T-helper 17 cell (primary cell): ENCODE measurements around the gene ATP4B. TPM values are rescaled to one million over a fixed set of nuclear protein-coding genes. Genes with fewer than 3 reads are reported as not detected.
"Not testable (repeated sequence)": the region's sequence is repeated elsewhere in the genome, so short reads cannot be mapped to it uniquely, and the experiment has no call there.

Source experiments
- ATAC-seq: fragments of 150-1000 bp; cut with Tn5 transposase; 2 replicates; pipeline ENCODE4 v1.10.0; 2021; ENCODE audit warnings: mild to moderate bottlenecking, moderate library complexity
- DNase-seq, 3 donors: peaks; one replicate each; pipeline versions ENCODE4 v3.0.0 to v3.0.0-alpha.2; 2020 to 2021
- H3K9me3 ChIP-seq: one replicate; pipeline ENCODE4 v1.7.0; 2013; ENCODE audit warnings: low read length, mild to moderate bottlenecking; ENCODE audit not compliant: control insufficient read depth, poor library complexity, severe bottlenecking
- H3K27ac Mint-ChIP-seq: one replicate; pipeline ENCODE4 v1.8.0; 2022; ENCODE audit warnings: mild to moderate bottlenecking, moderate library complexity, mixed read lengths
- H3K27me3 Mint-ChIP-seq: one replicate; pipeline ENCODE4 v1.8.0; 2022; ENCODE audit warnings: mixed read lengths
- H3K36me3 Mint-ChIP-seq: one replicate; pipeline ENCODE4 v1.8.0; 2022; ENCODE audit warnings: low read depth, mixed read lengths
- H3K4me1 Mint-ChIP-seq: one replicate; pipeline ENCODE4 v1.8.0; 2022; ENCODE audit warnings: mild to moderate bottlenecking, mixed read lengths
- H3K4me3 Mint-ChIP-seq: one replicate; pipeline ENCODE4 v1.8.0; 2022; ENCODE audit warnings: mild to moderate bottlenecking, moderate library complexity, mixed read lengths
- total RNA-seq, 4 donors: library from RNA in 2 of 4; stranded (reverse) in 2 of 4; gene quantifications; one replicate each; pipeline ENCODE4 v1.2.3 and lab custom pipeline; 2022 to 2026

Gene ATP4B
- total RNA-seq, 2 donors from 2014 or later = not detected

DNA sequence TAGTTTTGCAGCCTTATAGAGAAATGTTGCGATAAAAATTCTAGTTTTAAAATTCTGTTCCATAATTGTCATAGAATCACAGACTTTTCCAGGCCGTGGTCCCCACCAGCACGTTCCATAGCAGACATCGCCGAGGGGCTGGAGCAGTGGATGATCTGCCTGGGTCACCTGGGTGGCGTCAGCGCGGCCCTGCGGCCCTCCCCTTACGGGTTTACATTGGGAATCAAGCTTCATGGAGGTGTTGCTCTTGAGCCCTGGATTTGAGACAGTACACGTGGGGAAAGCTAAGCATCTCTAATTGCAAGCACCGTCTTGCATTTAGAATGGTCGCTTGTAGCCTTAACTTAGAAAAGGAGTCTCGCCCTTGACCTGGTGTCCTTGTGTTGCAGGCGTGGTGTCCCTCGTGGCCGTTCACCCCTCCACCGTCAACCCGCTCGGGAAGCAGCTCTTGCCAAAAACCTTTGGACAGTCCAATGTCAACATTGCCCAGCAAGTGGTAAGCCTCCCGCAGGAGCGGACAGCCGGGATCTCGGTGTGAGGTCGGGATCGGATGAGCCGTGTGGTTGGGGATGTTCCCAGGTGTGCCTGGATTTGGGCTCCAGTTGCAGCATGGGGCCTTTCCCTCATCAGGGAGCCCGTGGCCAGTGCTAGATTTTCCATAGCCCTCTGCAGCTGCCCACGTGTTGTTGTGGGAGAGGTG lies 35.1 kb downstream of the ATP4B start:
- Mint-ChIP-seq H3K4me1 (peaks cover 9% of the 10 kb centered on the region), H3K36me3 (peaks cover 9% of the 10 kb centered on the region), H3K4me3 (no peak overlapping the region), H3K27ac (no peak overlapping the region), H3K27me3 (no peaks in the 10 kb centered on the region)
- DNase-seq (no peak), ATAC-seq (no peak)
- no peaks in the 10 kb centered on the region for H3K9me3 ChIP-seq

DNA sequence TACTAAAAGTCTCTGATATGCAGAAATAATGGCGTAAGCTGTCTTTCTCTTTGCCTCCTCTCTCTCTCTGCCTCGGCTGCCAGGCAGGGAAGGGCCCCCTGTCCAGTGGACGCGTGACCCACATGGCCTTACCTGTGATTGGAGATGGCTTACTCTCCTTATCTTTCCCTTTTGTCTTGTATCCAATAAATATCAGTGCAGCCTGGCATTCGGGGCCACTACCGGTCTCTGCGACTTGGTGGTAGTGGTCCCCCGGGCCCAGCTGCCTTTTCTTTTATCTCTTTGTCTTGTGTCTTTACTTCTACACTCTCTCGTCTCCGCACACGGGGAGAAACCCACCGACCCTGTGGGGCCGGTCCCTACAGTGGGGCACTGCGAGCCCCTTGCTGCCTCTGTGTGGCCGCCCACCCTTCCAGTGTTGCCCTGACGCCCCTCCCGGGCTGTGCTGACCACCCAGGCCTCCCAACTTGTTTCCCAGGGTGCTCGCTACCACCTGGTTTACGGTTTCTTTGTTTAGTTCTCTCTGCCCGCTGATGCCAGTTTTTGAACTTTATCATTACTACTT lies 35.9 kb downstream of the ATP4B start:
- DNase-seq, H3K4me3 Mint-ChIP-seq: not testable (repeated sequence)

DNA sequence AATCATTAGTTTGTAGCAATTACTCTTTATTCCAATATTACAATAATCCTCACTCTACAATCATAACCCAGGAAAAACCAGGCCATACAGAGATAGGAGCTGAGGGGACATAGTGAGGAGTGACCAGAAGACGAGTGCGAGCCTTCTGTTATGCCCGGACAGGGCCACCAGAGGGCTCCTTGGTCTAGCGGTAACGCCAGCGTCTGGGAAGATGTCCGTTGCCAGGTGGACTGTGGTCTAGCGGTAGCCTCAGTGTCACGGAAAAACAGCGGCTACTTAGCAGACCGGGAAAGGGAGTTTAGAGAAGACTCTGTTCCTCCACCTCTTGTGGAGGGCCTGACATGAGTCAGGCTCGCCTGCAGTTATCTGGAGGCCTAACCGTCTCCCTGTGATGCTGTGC lies 36.5 kb downstream of the ATP4B start:
- not testable (repeated sequence) for H3K4me1 Mint-ChIP-seq, H3K4me3 Mint-ChIP-seq, H3K9me3 ChIP-seq, H3K36me3 Mint-ChIP-seq, ATAC-seq, DNase-seq, H3K27me3 Mint-ChIP-seq, H3K27ac Mint-ChIP-seq

More for the DNA sequence above, 35.9 kb downstream of the ATP4B start:
- not testable (repeated sequence) for H3K27me3 Mint-ChIP-seq, H3K4me1 Mint-ChIP-seq, H3K27ac Mint-ChIP-seq, ATAC-seq, H3K9me3 ChIP-seq, H3K36me3 Mint-ChIP-seq

DNA sequence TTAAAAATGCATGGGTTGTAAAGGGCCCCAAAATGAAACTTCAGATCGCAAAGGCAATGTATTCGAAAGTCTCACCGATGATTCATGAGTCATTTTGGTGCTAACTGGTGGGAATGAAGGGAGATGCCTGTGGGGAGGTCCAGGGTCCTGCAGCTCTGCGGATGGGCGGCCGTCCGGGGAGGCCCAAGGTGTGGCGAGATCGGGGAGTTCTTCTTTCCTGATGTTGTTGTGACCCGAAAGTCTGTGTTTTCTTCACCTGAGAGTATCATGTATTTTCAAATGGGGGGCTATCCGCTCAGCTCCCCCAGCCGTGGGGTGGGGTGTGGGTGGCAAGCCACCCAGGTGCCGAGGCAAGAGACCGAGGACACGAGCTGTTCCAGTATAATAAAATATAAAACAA lies 37.0 kb downstream of the ATP4B start:
- H3K36me3 Mint-ChIP-seq = peaks cover 12% of the 10 kb centered on the region
- no peak overlapping the region for H3K4me3 Mint-ChIP-seq
- no peaks in the 10 kb centered on the region for H3K27me3 Mint-ChIP-seq
- ATAC-seq (no peak), DNase-seq (no peak)
- peaks cover 11% of the 10 kb centered on the region for H3K4me1 Mint-ChIP-seq
- no peaks in the 10 kb centered on the region for H3K9me3 ChIP-seq
- no peak overlapping the region for H3K27ac Mint-ChIP-seq

DNA sequence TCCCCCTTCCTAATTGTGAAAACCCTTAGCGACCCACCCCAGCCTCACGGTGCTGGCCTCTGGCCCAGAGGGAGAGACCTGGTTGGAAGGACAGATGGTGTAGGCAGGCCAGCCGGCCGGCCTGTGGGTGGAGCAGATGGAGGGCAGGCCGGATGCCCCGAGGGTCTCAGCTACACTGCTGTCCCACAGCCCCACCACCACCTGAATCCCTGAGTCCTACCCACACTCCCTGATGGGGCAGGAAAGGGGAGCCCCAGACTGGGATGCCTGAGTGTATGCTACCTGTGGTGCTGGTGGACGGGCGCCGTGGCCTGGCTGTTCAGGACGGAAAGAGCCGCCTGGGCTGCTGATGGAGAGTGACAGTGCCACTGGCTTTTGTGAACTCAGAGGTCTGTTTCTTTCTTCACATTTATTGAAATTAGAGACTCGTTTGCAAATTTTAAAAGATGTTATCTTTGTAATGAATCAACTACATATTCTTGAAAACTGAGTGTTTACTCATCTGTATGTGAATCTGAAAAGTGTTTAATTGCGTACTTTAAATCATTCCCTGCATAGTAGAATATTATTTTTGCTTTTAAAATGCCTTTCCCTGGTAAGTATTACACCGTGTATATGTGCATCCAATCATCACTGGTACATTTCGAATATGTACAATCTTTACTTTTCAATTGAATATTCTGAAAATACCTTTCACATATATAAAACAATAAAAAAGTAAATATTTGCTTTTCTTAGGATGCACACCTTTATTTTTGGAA lies 37.8 kb downstream of the ATP4B start:
- Mint-ChIP-seq H3K4me3 (no peak overlapping the region), H3K27ac (no peak overlapping the region), H3K4me1 (peaks cover 11% of the 10 kb centered on the region), H3K27me3 (no peaks in the 10 kb centered on the region), H3K36me3 (peaks cover 12% of the 10 kb centered on the region)
- H3K9me3 ChIP-seq = no peaks in the 10 kb centered on the region
- ATAC-seq (no peak), DNase-seq (no peak)

DNA sequence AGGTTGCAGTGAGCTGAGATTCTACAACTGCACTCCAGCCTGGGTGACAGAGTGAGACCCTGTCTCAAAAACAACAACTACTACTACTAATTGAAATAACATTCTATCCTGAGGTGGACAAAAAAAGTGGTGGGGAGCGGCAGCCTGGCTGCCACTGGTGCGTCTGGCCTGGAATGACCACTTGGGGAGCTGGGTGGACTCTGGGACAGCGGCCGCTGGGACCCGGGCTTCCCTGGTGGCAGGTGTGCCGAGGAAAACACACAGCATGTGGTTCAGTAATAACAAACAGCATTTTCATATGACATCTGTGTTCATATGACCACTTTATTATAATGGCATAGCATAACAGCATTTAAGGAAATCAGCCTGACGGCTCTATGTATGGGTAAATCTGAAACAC lies 39.5 kb downstream of the ATP4B start:
- Mint-ChIP-seq H3K4me3 (no peak overlapping the region), H3K36me3 (peaks cover 8% of the 10 kb centered on the region), H3K27ac (peak overlapping the region; percentile 29), H3K4me1 (peaks cover 8% of the 10 kb centered on the region), H3K27me3 (no peaks in the 10 kb centered on the region)
- DNase-seq = no peak
- ATAC-seq = no peak
- no peaks in the 10 kb centered on the region for H3K9me3 ChIP-seq

- H3K9me3 ChIP-seq = no peaks in the 10 kb centered on the region
- H3K36me3 Mint-ChIP-seq = peaks cover 8% of the 10 kb centered on the region
- no peak overlapping the region for H3K4me3 Mint-ChIP-seq
- ATAC-seq (no peak), DNase-seq (no peak)
- H3K27ac Mint-ChIP-seq = peak overlapping the region; percentile 29
- H3K4me1 Mint-ChIP-seq = peaks cover 8% of the 10 kb centered on the region
- H3K27me3 Mint-ChIP-seq = no peaks in the 10 kb centered on the region
These were observed 40.0 kb downstream of the ATP4B start for GRCh38 chr13:113617961-113618360.

GRCh38 chr13:113616991-113617749 lies 40.8 kb downstream of the ATP4B start:
- DNase-seq (no peak), ATAC-seq (no peak)
- no peaks in the 10 kb centered on the region for H3K9me3 ChIP-seq
- Mint-ChIP-seq H3K4me3 (no peak overlapping the region), H3K27ac (peak overlapping the region; percentile 56), H3K4me1 (peaks cover 11% of the 10 kb centered on the region), H3K27me3 (no peaks in the 10 kb centered on the region), H3K36me3 (peaks cover 3% of the 10 kb centered on the region)

- Mint-ChIP-seq H3K36me3 (peaks cover 4% of the 10 kb centered on the region), H3K27ac (peak overlapping the region; percentile 56), H3K4me3 (no peak overlapping the region), H3K4me1 (peaks cover 7% of the 10 kb centered on the region), H3K27me3 (no peaks in the 10 kb centered on the region)
- DNase-seq (no peak), ATAC-seq (no peak)
- H3K9me3 ChIP-seq = no peaks in the 10 kb centered on the region
These were observed 41.6 kb downstream of the ATP4B start for GRCh38 chr13:113616281-113616906.

DNA sequence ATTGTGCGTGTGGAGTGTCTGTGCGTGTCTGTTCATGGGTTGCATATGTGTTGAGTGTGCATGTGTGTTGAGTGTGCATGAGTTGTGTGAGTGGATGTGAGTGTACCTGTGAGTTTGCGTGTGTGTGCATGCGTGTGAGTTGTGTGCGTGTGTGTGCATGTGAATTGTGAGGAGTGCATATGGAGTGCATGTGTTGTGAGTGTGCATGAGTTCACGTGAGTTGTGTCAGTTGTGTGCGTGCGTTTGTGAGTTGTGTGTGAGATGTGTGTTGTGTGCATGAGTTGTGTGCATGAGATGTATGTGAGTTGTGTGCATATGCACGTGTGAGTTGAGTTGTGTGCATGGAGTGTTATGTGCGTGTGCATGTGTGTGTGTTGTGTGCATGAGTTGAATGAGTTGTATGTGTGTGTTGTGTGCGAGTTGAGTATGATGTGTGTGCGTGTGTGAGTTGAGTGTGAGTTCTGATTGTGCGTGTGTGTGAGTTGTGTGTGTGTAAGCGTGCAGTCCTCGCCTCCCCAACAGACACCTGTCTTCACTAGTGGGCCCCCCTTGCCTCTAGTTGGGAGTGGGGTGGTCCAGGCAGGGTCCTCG lies 44.1 kb downstream of the ATP4B start:
- Mint-ChIP-seq H3K4me3 (no peak overlapping the region), H3K27me3 (no peaks in the 10 kb centered on the region), H3K27ac (no peak overlapping the region), H3K36me3 (peaks cover 4% of the 10 kb centered on the region), H3K4me1 (peaks cover 16% of the 10 kb centered on the region)
- no peak for DNase-seq
- no peaks in the 10 kb centered on the region for H3K9me3 ChIP-seq
- no peak for ATAC-seq

DNA sequence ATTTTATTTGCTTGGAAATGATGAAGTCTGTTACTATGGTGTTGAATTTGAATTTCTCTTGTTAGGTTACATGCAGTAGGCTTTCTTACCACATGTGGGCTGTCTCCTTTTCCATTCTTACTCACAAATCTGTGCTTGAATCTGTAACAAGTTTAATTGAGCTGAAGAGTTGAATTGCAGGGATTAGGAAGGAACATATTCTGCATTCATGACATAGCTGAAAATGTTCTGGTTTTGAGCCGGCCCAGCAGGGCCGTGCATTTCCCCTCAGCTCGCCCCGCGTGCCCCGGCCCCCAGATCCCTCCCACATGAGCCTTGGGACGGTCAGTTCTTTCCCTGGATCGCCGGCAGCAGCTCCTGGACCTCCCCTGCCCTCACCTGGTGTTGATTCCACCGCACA lies 45.4 kb downstream of the ATP4B start:
- ATAC-seq = no peak

DNA sequence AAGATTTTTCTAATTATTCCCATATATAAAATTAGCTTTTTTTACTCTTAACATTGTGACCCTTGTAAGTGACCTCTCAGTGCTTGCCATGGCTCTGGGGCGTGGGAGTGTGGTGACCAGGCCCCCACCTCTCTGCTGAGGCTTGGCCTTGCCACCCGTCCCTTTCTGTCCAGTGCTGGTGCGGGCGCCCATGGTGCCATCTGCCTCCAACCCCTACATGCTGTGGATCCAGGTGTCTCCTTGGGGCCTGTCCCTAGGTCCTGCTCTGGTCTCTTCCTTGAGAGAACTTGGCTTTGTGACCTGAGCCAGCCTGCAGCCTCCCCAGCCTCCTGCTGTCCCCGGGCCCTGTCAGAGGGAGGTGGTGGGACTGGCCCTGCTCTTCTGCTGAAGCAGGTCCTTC lies 46.0 kb downstream of the ATP4B start:
- no peaks in the 10 kb centered on the region for H3K9me3 ChIP-seq
- Mint-ChIP-seq H3K36me3 (peaks cover 7% of the 10 kb centered on the region), H3K4me1 (peaks cover 17% of the 10 kb centered on the region), H3K27ac (no peak overlapping the region), H3K4me3 (no peak overlapping the region), H3K27me3 (no peaks in the 10 kb centered on the region)
- ATAC-seq = no peak
- DNase-seq = no peak

More for the DNA sequence above, 45.4 kb downstream of the ATP4B start:
- no peak overlapping the region for H3K27ac Mint-ChIP-seq
- no peak for DNase-seq
- no peaks in the 10 kb centered on the region for H3K27me3 Mint-ChIP-seq
- peaks cover 7% of the 10 kb centered on the region for H3K36me3 Mint-ChIP-seq
- H3K4me1 Mint-ChIP-seq = peaks cover 17% of the 10 kb centered on the region
- no peaks in the 10 kb centered on the region for H3K9me3 ChIP-seq
- H3K4me3 Mint-ChIP-seq = no peak overlapping the region
